Measurements from ENCODE around the gene TRMT13. TPM values are rescaled to one million over a fixed set of nuclear protein-coding genes. Genes with fewer than 3 reads are reported as not detected.

The TRMT13 gene
- total RNA-seq, 2 experiments from 2014 or later, result 15.5 to 17.5 TPM

DNA sequence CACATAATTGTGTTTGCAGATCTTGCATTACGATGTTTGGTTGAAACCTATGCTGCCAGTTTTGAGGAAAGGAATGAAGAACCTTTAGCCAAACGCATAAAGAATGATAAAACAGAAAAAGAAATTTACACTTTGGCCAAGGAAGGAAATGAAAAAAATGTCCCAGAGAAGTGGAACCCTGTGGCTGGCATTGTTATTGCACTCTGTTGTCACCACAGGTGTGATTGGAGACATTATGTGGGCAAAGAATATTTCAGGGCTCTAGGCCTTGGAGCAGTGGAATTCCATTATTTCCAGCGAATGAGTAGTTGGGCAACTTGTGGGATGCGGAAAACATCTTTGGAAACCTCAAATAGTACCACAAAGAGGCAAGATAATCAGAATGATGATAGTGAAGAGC is 14.9 kb downstream of the TRMT13 start:
- peaks cover 21% of the 10 kb centered on the region for H3K36me3 Mint-ChIP-seq (ENCODE audit: low read depth)
- no peaks in the 10 kb centered on the region for H3K27me3 Mint-ChIP-seq
- CTCF ChIA-PET, result interaction anchor here (2.2 kb wide), 1 partner anchor 311 kb away, joined by 5 read pairs; no protein-coding TSS in a partner anchor
- no peak overlapping the region for H3K4me3 Mint-ChIP-seq
- H3K9me3 Mint-ChIP-seq, result no peaks in the 10 kb centered on the region
- ATAC-seq (no peak), DNase-seq (no peak)
- POLR2A ChIA-PET, result no interaction called here
- H3K4me1 Mint-ChIP-seq (ENCODE audit: low read depth), result peaks cover 7% of the 10 kb centered on the region
- TF ChIP-seq CTCF (IDR thresholded peaks at IDR 0.05), result no peak
- no peak overlapping the region for H3K27ac Mint-ChIP-seq
- intact Hi-C loops (cut with micrococcal nuclease), result loop anchor here (10.0 kb wide), 1 partner anchor 117 kb away; the partner anchor contains the start of gene RTCA

DNA sequence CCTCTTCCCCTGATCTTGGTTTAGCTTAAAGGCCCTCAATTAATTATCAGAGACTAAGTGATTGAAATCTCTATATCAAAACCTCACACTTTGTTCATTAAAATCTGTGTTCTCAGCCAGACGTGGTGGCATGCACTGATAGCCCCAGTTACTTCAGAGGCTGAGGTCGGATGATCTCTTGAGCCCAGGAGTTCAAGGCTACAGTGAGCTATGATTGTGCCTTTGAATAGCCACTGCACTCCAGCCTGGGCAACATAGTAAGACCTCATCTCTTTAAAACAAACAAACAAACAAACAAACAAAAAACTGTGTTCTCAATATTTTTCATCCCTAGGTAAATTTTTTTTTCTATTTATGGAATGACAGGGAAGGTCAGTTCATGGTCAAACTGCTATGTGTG is 18.7 kb downstream of the TRMT13 start:
- ATAC-seq (no peak), DNase-seq (no peak)
- ChIA-PET POLR2A (interaction anchor here (1.5 kb wide), 1 partner anchor 114 kb away, joined by 4 read pairs; the partner anchor contains the start of gene RTCA), CTCF (interaction anchor here (1.2 kb wide), 1 partner anchor 308 kb away, joined by 3 read pairs; no protein-coding TSS in a partner anchor)
- peaks cover 7% of the 10 kb centered on the region for H3K4me1 Mint-ChIP-seq (ENCODE audit: low read depth)
- no peak overlapping the region for H3K27ac Mint-ChIP-seq
- no peak overlapping the region for H3K4me3 Mint-ChIP-seq
- H3K27me3 Mint-ChIP-seq, result no peaks in the 10 kb centered on the region
- intact Hi-C loops (cut with micrococcal nuclease), result no loop called here
- peaks cover 10% of the 10 kb centered on the region for H3K36me3 Mint-ChIP-seq (ENCODE audit: low read depth)
- no peaks in the 10 kb centered on the region for H3K9me3 Mint-ChIP-seq
- no peak for TF ChIP-seq CTCF (IDR thresholded peaks at IDR 0.05)

- Mint-ChIP-seq H3K27ac (peak overlapping the region; percentile 58), H3K4me3 (no peak overlapping the region), H3K36me3 (ENCODE audit: low read depth) (peaks cover 9% of the 10 kb centered on the region), H3K4me1 (ENCODE audit: low read depth) (peaks cover 7% of the 10 kb centered on the region), H3K9me3 (no peaks in the 10 kb centered on the region), H3K27me3 (no peaks in the 10 kb centered on the region)
- CTCF ChIA-PET, result no interaction called here
- DNase-seq (no peak), ATAC-seq (no peak)
- no peak for TF ChIP-seq CTCF (IDR thresholded peaks at IDR 0.05)
- intact Hi-C loops (cut with micrococcal nuclease), result no loop called here
- POLR2A ChIA-PET, result no interaction called here
These were observed 19.3 kb downstream of the TRMT13 start for GRCh38 chr1:100152271-100152670.

DNA sequence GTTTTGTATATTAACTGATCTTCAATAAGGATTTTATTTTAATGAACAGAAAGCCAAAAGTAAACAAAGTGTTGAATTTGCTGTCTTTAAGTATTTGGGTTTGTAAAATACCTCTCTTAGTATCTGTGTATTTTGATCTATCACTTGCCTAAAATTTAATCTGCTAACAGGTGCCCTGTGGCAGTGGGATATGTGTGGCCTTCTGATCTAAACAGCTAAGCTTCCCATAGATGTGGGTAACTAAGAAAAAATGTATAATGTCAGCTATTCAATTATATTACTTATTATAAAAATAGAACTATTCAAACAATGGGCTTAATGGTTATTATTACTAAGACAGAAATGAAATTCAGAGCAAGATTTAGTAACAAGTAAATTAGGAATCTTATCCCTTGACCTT is 29.9 kb downstream of the TRMT13 start:
- H3K4me1 Mint-ChIP-seq (ENCODE audit: low read depth), result no peaks in the 10 kb centered on the region
- DNase-seq (no peak), ATAC-seq (no peak)
- H3K27me3 Mint-ChIP-seq, result no peaks in the 10 kb centered on the region
- H3K9me3 Mint-ChIP-seq, result no peaks in the 10 kb centered on the region
- intact Hi-C loops (cut with micrococcal nuclease), result no loop called here
- ChIA-PET POLR2A (no interaction called here), CTCF (no interaction called here)
- no peak overlapping the region for H3K27ac Mint-ChIP-seq
- H3K36me3 Mint-ChIP-seq (ENCODE audit: low read depth), result no peaks in the 10 kb centered on the region
- no peak for TF ChIP-seq CTCF (IDR thresholded peaks at IDR 0.05)
- H3K4me3 Mint-ChIP-seq, result no peak overlapping the region

DNA sequence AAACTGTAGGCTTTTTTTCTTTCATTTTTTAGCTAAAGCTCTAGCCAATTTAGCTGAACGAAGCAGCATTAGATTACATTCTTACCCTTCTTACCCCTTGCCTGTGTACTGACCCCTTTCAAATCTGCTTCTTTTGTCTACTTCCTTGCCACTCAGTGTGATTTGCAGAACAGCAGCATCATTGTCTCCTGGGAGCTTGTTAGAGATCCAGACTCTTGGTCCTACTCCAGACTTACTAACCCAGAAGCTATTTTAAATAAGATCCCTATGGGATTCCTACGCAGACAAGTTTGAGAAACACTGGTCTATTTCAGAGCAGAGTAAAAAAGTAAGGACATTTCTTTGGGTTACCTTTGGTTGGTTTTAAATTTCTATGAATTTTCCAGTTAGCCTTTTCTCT is 31.3 kb downstream of the TRMT13 start:
- no peak for TF ChIP-seq CTCF (IDR thresholded peaks at IDR 0.05)
- Mint-ChIP-seq H3K9me3 (no peaks in the 10 kb centered on the region), H3K27ac (no peak overlapping the region), H3K27me3 (no peaks in the 10 kb centered on the region), H3K36me3 (ENCODE audit: low read depth) (no peaks in the 10 kb centered on the region), H3K4me3 (no peak overlapping the region), H3K4me1 (ENCODE audit: low read depth) (no peaks in the 10 kb centered on the region)
- DNase-seq, result no peak
- CTCF ChIA-PET, result no interaction called here
- intact Hi-C loops (cut with micrococcal nuclease), result no loop called here
- ATAC-seq, result no peak
- POLR2A ChIA-PET, result no interaction called here
